Left lung (tissue), 10 donors: ENCODE measurements around the gene IRX6. TPM values are rescaled to one million over a fixed set of nuclear protein-coding genes. Genes with fewer than 3 reads are reported as not detected.

ENCODE experiments used
- ATAC-seq: fragments of 200-7000 bp; cut with Tn5 transposase; one replicate; pipeline ENCODE4 v1.9.1; 2020; ENCODE audit warnings: moderate library complexity
- DNase-seq, 4 donors: peaks; one replicate each; pipeline ENCODE4 v3.0.0-alpha.2; 2013 to 2020
- H3K27ac ChIP-seq, 2 donors: fragments of 200-600 bp; sonication (generic) in 1 of 2; one replicate each; pipeline versions ENCODE4 v1.5.0 to v1.8.0; 2020 to 2021
- H3K27me3 ChIP-seq, 2 donors: fragments of 200-600 bp; sonication (generic) in 1 of 2; one replicate each; pipeline versions ENCODE4 v1.5.0 to v1.8.0; 2020 to 2021
- H3K36me3 ChIP-seq, 2 donors: fragments of 200-600 bp; sonication (generic) in 1 of 2; one replicate each; pipeline versions ENCODE4 v1.5.0 to v1.8.0; 2020 to 2021
- H3K4me1 ChIP-seq, 2 donors: fragments of 200-600 bp; one replicate each; pipeline ENCODE4 v1.8.0; 2021
- H3K4me3 ChIP-seq, 2 donors: fragments of 200-600 bp; sonication (generic) in 1 of 2; one replicate each; pipeline versions ENCODE4 v1.5.0 to v1.8.0; 2020 to 2021; ENCODE audit warnings: mild to moderate bottlenecking in 1 of 2
- H3K9me3 ChIP-seq, 2 donors: fragments of 200-600 bp; sonication (generic) in 1 of 2; one replicate each; pipeline versions ENCODE4 v1.5.0 to v1.8.0; 2020 to 2021
- intact Hi-C, 2 donors: fragments of 100-400 bp; cut with DNase I; formaldehyde crosslinking; loops; one replicate each; pipeline versions ENCODE4 v1.11.2 to v1.14.2; 2022
- polyA plus RNA-seq, 6 donors: library from polyadenylated mRNA; unstranded; fragments of 120-200 nt; gene quantifications; one replicate each; pipeline ENCODE4 v1.2.1, GENCODE V29; 2013; ENCODE audit not compliant: insufficient read length in 6 of 6
- total RNA-seq, 2 donors: library from RNA; stranded (reverse); fragmentation: NEBNext Ultra II Directional; extraction: Animal tissue kit (Norgen Biotek cat#: 25700); gene quantifications; one replicate each; pipeline ENCODE4 v1.2.1, GENCODE V29; 2021
- TF ChIP-seq, protein P1 (sequence below), 2 donors: fragments of 200-600 bp; sonication (generic) in 1 of 2; IDR thresholded peaks; one replicate each; pipeline versions ENCODE4 v1.5.0 to v1.8.0; 2021; ENCODE audit warnings: antibody characterized with exemption in 2 of 2
- donor health status: DM: no; HTN: yes; CAD: no.
- donor health status: DM: no; HTN: no; CAD: no.

Gene IRX6
- total and polyA plus RNA-seq, 8 donors = 2.6 to 14.0 (median 11.2) TPM

DNA sequence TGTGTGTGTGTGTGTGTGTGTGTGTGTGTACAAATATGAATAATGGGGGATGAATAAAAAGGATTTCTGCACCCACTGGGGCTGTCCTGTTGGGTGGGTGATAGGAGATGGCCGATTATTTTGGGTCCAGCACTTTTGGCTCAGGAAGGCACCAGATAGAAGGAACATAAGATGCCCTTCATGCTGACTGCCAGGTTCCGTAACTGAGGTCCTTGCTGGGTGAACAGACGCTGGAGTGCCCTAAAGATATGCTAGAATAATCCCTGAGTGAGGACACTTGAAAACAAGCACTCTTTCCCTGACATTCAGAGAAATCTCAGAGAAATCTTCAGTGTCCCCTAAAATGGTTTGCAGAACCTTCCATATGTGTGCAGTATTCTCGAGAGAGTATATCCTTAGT is 17.7 kb downstream of the IRX6 start:
- no peak for DNase-seq
- H3K4me1 ChIP-seq = no peaks in the 10 kb centered on the region
- TF ChIP-seq, protein P1, sequence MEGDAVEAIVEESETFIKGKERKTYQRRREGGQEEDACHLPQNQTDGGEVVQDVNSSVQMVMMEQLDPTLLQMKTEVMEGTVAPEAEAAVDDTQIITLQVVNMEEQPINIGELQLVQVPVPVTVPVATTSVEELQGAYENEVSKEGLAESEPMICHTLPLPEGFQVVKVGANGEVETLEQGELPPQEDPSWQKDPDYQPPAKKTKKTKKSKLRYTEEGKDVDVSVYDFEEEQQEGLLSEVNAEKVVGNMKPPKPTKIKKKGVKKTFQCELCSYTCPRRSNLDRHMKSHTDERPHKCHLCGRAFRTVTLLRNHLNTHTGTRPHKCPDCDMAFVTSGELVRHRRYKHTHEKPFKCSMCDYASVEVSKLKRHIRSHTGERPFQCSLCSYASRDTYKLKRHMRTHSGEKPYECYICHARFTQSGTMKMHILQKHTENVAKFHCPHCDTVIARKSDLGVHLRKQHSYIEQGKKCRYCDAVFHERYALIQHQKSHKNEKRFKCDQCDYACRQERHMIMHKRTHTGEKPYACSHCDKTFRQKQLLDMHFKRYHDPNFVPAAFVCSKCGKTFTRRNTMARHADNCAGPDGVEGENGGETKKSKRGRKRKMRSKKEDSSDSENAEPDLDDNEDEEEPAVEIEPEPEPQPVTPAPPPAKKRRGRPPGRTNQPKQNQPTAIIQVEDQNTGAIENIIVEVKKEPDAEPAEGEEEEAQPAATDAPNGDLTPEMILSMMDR (IDR thresholded peaks at IDR 0.05) = no peak
- H3K9me3 ChIP-seq = no peaks in the 10 kb centered on the region
- ATAC-seq = no peak
- peaks cover 0 to 6% of the 10 kb centered on the region in 2 donors for H3K27me3 ChIP-seq
- intact Hi-C loops = no loop called here
- H3K4me3 ChIP-seq = no peak overlapping the region
- H3K27ac ChIP-seq = no peak overlapping the region
- no peaks in the 10 kb centered on the region for H3K36me3 ChIP-seq

DNA sequence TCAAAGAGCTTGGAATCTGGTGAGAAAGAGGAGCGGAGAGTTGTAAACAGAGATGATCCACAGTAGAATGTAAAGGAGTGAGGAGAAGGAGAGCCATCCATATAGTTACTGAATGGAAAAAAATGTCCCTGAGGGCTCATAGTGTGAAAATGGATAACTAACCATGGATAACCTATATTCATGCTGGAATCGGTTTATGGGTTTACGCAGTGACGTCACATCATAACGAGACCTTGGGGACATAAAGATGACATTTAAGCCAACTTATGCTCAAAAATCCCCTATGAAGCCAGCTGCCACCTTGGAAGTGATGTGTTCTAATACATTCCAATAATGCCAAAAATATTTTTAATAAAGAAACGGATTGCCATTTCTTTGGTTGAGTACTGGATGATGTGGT is 22.5 kb downstream of the IRX6 start:
- Histone ChIP-seq H3K9me3 (no peaks in the 10 kb centered on the region), H3K27ac (no peak overlapping the region), H3K27me3 (no peaks in the 10 kb centered on the region), H3K4me1 (no peaks in the 10 kb centered on the region), H3K36me3 (no peaks in the 10 kb centered on the region), H3K4me3 (no peak overlapping the region)
- TF ChIP-seq, protein P1 (IDR thresholded peaks at IDR 0.05) = no peak
- DNase-seq (no peak), ATAC-seq (no peak)
- intact Hi-C loops = no loop called here

DNA sequence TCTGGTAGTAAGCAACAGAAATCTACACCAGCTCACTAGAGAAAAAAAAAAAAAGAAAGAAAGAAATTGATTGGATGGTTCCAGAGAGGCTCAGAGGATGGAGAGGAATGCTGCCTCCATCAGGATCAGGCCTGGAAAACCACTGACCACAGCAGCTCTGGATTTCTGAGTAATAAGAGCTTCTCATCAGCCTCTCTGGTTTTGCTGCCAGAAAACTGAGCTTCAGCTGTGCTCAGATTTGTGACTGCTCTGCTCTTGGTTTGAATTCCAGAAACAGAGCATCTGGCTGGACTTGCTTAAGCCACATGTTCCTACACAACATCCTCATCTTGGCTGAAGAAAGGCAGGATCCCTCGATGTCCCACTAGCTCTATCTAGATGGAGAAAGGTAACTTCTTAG is 25.9 kb downstream of the IRX6 start:
- intact Hi-C loops = no loop called here
- ATAC-seq (no peak), DNase-seq (no peak)
- no peaks in the 10 kb centered on the region for H3K36me3 ChIP-seq
- no peak overlapping the region for H3K4me3 ChIP-seq
- H3K27me3 ChIP-seq = no peaks in the 10 kb centered on the region
- TF ChIP-seq, protein P1 (IDR thresholded peaks at IDR 0.05) = no peak
- H3K27ac ChIP-seq = no peak overlapping the region
- H3K9me3 ChIP-seq = no peaks in the 10 kb centered on the region
- H3K4me1 ChIP-seq = no peaks in the 10 kb centered on the region

DNA sequence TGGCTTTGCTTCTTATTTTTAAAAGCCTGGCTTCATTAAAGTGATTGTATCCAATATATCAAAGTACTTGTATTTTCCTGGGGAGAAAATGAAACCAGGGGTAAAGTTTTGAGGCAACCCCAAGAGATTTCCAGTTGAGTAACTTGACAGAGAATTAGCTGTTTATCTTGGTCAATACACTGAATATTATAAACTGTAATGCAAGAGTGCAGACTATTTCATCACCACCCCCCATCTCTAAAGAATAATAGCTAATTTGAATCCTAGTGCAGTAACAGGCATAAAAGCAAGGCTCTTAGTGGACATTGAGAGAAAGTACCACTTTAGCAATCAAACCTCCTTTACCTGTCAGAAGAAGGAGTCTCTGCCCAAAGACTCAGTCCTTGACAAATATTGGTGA is 27.0 kb downstream of the IRX6 start:
- no peak overlapping the region for H3K4me3 ChIP-seq
- H3K27me3 ChIP-seq = no peaks in the 10 kb centered on the region
- DNase-seq = no peak
- H3K9me3 ChIP-seq = no peaks in the 10 kb centered on the region
- no peak overlapping the region for H3K27ac ChIP-seq
- intact Hi-C loops = no loop called here
- H3K36me3 ChIP-seq = no peaks in the 10 kb centered on the region
- H3K4me1 ChIP-seq = no peaks in the 10 kb centered on the region
- TF ChIP-seq, protein P1 (IDR thresholded peaks at IDR 0.05) = no peak
- ATAC-seq = no peak

DNA sequence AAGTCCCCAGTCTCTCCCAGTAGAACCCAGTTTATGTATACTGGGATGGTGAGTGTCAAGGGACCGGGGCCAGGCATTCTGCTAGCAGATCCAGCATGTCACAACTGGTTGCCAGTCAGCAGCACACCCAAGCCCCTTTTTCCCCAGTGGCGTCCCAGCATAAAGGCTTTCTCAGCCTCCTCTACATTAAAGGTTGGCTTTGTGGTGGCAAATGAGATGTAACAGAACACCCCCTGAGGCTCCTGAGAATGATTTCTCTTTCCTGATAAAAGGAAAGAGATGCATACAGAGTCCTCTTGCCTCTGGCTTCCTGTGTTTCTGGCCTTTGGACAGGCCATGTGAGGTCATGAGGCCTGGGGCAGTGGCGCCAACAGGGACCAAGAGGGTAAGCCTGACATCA is 27.9 kb downstream of the IRX6 start:
- H3K9me3 ChIP-seq = no peaks in the 10 kb centered on the region
- ATAC-seq (no peak), DNase-seq (no peak)
- H3K4me3 ChIP-seq = no peak overlapping the region
- no peaks in the 10 kb centered on the region for H3K27me3 ChIP-seq
- intact Hi-C loops = no loop called here
- no peaks in the 10 kb centered on the region for H3K4me1 ChIP-seq
- TF ChIP-seq, protein P1 (IDR thresholded peaks at IDR 0.05) = no peak
- no peaks in the 10 kb centered on the region for H3K36me3 ChIP-seq
- H3K27ac ChIP-seq = no peak overlapping the region
